Erythroblast (primary cell): ENCODE results near the gene ITGB1.

Source experiments
- GATA1 ChIP-seq: IDR thresholded peaks from 2 replicates; pipeline ENCODE4 v1.6.1; 2011; ENCODE audit warnings: low read depth, mild to moderate bottlenecking, control low read depth, low read length, moderate library complexity
- POLR2A ChIP-seq: IDR thresholded peaks from 2 replicates; pipeline ENCODE4 v1.6.1; 2011; ENCODE audit warnings: mild to moderate bottlenecking, low read length

DNA sequence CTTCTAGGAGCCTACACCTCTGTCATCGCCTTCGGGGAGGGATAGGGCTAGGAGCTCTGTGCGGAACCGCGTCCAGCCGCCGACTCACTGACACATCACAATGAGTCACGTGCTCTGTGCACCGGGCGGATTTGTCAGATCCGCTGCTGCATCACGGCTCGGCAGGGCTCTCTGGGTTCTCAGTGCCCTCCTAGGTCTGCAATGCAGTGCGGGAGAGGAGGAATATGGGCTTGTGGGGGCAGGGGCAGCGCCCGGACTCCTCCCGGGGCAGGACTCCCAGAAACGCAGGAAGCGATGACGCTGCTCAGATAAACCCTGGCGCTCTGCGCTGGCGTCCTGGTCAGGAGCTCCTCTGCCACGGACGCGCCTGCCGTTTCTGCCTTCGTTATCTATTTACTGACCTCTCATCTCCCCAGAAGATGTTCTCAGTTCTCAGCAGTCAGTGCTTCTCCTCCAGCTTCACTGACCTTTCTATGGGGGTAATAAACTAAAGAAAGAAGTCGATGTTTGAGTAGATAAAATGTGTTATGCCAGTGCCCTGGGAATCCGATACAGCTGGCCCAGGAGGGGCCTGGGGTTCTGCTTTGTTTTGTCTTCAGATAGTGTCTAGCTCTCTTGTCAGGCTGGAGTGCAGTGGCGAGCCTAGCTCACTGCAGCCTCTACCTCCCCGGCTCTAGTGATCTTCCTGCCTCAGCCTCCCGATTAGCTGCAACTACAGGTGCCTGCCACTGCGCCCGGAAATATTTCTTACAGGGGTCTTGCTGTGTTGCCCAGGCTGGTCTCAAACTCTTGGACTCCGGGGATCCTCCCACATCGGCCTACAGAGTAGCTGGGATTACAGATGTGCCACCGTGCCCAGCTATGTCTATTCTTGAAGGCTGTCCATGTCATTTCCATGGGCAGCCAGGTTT, 22.8 kb upstream of the ITGB1 start:
- peak; percentile 87 for TF ChIP-seq POLR2A
- no peak for TF ChIP-seq GATA1
